HK-2 (cell line): ENCODE results near the gene PLAGL1.
"Not testable (repeated sequence)": the region's sequence is repeated elsewhere in the genome, so short reads cannot be mapped to it uniquely, and the experiment has no call there.

ENCODE experiments used
- DNase-seq: peaks from one replicate; pipeline ENCODE4 v3.0.0-alpha.2; 2018; ENCODE audit not compliant: unreplicated experiment

The PLAGL1 gene

DNA sequence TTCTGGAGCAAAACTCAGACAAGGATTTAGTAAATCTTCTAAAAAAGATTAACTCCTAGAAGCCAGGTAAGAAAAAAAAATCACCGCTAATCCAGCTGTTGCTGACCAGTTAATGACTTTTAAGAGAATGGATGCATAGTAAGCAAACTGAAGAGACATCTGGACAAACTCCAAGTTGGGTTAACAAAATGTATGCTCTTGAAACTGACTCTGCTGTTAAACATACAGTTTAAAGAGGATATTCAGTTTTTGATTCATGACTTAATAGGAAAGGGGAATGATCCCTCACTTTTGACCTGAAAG is 70.4 kb downstream of the PLAGL1 start:
- DNase-seq, result no peak

DNA sequence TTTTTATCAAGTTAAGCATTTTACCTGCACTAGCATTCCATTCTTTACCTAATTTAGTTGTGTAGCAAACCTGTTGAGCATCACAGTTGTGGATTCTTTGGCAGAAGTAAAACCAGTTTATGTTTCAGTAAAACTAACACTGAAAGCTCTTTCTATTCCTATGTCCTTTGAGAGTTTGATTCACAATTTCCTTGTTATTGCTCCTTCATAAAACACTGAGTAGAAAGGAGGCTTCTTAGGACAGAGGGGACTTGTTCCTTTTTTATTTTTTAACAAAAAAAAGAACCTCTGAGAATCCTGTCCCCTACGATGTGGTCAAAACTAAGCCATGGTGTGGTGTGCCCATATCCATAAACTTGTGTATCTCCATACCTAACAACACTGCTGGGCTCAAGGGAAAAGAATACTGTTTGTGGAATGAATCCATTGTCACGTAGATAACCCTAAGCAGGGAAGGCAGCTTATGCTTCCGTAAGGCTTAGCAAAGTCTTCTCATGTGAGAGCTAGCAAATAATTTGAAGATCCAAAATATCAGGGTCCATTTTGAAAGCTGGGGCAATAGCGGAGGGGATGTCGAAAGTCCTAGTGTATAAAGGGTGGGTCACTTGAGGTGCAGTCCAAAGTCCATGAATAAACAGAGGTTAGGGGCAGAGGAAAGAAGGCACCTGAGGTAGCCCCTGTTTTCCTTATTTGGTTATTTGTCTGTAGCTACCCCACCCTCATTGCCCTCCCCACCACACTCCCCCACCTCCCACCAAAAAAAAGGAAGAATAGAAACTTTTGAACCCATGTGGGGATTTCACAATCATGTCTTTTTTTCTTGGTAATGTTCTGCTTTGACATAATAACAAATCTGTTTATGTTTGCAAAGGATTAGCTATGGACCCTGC is 71.0 kb downstream of the PLAGL1 start:
- no peak for DNase-seq

DNA sequence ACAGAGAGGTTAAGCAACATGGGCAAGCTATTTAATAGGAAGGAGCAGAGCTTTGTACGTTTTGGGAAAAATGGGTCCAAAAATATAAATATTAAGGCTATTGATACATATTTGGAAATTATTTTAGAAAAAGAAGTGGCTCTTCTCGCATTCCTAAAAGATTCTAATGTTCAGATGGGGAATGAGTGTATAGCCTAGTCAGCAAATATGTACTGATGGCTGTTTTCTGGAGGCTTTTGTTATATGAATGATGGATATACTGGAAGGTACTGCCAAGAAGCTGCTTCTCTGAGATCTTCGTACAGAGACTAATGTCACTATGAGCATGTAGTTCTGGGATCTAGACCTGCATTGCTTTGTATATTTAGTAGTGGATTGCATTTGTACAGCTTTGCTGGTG is 71.7 kb downstream of the PLAGL1 start:
- DNase-seq, result no peak

DNA sequence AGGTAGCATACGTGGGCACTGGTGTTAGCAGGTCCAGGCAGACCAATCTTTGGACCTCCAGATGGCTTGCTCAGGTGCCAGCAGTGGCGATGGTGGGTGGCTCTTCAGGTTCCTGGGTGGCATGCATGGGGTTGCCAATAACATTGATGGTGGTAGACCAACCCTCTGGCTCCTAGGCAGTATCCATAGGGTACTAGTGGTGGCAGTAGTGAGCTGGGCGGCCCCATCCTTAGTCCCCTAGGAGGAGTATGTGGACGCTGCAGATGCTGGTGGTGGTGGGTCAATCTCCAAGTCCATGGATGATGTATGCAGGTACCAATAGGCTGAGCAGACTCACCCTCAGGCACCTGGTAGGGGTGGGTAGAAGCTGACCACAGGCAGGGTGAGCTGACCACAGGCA is 73.2 kb downstream of the PLAGL1 start:
- DNase-seq, result no peak

DNA sequence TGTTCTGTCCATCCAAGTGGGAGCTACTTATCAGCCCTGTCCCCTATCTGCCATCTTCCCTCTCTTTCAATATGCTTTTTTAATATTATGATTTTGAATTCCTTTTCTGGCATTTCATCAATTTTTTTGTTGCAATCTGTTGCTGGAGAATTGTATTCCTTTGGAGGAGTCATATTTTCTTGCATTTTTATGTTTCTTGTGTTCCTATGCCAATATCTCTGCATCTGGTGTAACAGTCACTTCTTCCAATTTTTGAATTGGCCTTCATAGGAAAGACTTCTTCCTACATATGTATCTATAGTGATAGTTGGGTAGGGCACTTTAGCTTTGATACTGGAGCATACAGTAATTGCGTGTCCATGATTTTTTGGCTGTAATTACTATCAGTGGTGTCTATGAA is 73.7 kb downstream of the PLAGL1 start:
- DNase-seq, result no peak

DNA sequence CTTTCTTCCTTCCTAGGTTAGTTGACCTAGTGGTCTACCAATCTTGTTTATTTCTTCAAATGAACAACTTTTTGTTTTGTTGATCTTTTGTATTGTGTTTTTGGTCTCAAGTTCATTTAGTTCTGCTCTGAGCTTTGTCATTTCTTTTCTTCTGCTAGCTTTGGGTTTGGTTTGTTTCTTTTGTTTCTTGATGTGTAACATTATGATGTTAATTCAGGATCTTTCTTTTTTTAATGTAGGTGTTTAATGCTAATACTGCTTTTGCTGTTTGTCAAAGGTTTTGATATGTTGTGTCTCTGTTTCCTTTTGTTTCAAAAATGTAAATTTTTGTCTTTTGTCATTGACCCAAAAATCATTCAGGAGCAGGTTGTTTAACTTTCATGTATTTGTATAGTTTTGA is 78.1 kb downstream of the PLAGL1 start:
- no peak for DNase-seq

DNA sequence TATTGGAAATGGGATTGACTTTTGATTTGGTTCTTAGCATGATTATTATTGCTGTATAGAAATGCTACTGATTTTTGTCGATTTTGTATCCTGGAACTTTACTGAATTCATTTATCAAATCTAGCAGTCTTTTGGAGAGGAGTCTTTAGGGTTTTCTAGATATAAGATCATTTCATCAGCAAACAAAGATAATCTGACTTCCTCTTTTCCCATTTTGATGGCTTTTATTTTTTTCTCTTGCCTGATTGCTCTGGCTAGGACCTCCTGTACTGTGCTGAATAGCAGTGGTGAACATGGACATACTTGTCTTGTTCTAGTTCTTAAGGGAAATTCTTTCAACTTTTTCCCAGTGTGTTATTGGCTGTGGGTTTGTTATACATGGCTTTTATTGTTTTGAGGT is 79.2 kb downstream of the PLAGL1 start:
- DNase-seq, result no peak

DNA sequence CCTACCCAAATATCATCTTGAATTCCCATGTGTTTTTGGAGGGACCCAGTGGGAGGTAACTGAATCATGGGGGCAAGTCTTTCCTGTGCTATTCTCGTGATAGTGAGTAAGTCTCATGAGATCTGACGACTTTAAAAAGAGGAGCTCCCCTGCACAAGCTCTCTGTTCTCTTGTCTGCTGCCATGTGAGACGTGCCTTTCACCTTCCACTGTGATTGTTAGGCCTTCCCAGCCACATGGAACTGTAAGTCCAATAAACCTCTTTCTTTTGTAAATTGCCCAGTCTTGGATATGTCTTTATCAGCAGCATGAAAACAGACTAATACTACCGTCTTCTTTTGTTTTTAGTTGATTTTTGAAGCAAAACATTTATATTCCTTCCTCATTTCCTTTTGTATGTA is 91.0 kb downstream of the PLAGL1 start:
- not testable (repeated sequence) for DNase-seq

DNA sequence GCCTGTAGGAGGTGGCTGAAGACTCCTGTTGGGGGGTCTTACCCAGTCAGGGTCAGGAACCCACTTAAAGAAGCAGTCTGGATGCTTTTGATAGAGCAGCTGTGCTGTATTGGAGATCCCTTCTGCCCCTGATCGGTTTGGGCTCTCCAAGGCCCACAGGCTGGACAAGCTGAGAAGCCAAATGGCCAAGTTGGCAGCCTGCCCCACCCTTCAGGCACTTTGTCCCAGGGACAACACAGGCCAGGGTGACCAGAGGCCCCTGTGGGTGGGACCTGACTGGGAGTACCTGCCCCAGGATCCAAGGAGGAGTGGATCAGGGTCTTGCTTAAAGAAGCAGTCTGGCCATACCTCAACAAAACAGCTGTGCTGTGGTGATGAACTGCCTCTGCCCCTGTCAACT is 95.4 kb downstream of the PLAGL1 start:
- no peak for DNase-seq

DNA sequence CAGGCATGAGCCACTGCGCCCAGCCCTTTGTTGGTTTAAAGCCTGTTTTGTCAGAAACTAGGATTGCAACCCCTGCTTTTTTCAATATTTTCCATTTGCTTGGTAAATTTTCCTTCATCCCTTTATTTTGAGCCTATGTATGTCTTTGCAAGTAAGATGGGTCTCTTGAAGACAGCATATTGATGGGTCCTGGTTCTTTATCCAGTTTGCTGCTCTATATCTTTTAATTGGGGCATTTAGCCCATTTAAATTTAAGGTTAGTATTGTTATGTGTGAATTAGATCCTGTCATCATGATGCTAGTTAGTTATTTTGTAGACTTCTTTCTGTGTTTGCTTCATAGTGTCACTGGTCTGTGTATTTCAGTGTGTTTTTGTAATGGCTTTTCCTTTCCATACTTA is 97.0 kb downstream of the PLAGL1 start:
- DNase-seq, result no peak

DNA sequence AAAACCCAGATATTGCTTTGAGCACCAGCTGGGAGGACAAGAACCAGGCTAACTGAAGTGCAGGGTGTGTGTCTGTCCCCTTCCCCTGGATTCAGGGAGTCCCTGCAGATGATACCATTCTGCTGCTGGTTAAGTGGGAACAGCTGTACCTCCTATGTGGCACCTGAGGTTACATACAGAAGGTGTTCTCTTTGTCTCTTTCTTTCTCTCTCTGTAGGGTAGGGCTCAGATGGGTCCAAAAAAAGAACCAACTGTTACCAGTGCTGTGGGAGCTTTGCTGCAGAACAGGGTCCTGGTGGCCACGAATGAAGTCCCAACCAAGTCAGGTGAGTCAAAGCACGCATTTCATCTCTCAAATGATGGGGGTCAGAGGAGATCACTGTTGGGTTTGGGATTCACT is 105.2 kb downstream of the PLAGL1 start:
- DNase-seq, result no peak

DNA sequence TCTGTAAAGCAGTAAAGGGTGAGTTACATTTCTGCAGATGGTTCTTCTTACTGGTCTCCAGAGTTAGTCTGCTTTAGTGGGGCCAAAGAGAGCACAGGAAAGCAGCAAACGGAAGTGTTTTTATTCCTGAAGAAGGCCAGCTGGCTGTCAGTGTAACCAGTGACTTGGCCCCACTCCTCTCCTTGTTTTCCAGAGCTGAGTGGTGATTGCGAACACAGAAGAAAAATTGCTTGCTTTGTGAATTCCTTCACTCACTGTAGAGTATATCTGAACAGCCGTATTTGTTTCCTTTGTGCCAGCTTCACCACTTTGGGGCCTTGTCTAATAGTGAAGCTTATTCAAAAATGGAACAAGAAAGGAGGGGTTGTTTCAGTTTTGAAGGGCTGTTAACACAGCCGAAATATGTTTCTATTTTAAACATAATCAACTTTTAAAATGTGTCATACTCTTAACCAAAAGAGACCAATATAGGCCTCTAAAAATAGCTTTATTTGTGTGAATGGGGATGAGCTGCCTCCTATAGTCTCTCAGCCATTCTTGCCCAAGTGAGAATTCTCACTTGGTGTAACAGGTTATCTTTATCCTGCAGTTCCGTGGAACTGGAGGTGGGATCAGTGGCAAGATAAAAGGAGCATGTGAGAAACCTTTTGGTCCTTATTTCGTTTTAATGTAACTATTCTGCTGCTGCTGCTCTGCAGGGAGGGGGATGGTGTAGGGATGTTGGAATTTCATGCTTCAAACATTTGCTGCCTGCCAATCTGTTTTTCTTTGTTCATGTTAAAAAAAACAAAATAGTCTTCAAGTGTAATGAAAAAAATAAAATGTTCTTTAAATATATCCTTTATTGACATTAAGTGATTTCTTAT is 105.9 kb downstream of the PLAGL1 start:
- no peak for DNase-seq

DNA sequence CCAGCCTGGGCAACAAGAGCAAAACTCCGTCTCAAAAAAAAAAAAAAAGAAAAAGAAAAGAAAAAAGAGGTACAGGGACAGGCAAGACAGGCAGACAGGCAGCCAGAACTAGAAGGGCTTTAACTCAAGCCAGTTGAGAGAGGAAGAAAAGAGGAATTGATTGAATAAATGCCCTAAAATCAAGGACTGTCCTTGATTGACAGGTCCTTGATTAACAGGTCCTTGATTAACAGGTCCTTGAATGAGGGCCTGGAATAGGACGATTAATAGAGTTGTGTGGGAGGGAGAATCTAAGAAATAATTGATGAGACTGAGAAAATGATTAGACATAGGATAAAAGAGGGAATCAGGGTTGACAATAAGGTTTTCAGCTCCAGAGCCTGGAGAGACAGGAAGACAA is 107.7 kb downstream of the PLAGL1 start:
- no peak for DNase-seq

DNA sequence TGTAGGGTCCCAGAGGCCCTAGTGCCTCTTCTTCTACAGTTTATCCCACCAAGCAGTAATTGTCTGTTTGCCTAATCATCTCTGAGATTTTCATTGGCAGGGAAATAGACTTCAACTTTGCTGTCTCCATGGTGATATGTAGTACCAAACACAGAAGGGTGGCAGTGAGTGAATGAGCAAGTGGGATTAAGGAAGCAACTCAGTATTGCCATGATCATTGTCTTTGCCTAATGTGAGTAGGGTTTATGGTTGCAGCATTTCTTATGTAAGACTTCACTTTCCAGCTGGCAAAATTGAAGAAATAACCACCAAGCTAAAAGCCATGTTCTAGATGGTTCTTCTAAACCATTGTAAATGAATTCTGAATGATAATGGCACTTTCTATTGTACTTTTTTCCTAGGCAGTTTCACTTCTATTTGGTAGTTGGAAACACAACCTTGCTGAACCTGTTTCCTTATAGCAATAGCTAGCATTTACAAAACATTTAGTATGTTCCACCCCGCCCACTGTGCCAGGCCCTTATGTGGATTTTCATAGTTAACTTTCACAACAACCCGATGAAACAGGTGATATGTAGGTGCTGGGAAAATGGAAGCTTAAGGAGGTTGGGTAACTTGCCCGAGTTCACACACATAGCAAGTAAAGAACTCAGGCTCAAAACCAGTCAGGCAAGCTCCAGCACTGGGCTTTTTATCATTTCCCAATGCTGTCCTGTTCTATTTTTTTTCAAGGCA is 111.8 kb downstream of the PLAGL1 start:
- no peak for DNase-seq

DNA sequence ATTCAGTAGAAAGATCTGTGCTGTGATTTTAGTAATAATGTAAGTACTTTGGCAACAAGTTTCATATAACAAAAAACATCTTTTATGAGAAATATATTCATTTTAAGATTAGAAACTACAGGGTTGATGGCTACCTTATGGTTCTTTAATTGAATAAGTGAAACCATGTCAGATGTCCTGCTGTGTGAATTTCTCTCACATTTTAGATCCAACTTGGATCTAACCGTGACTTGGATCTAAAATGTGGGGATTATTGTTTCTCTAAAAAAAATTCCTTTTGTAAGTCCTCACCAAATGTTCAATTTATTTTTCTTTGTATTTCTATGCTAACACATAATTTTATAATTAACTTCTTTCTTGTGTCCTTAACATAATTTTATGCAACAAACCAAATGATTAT is 113.4 kb downstream of the PLAGL1 start:
- no peak for DNase-seq
